Activated CD4-positive, alpha-beta T cell treated with anti-CD3 and anti-CD28 coated beads, Interleukin-2, amount 10 ng/mL, durations not matched to agents 24 days and 14 days (primary cell): ENCODE results near the gene OTUD7B. TPM values are rescaled to one million over a fixed set of nuclear protein-coding genes. Genes with fewer than 3 reads are reported as not detected.
"Not testable (repeated sequence)": the region's sequence is repeated elsewhere in the genome, so short reads cannot be mapped to it uniquely, and the experiment has no call there.

Experiments used
- DNase-seq: peaks from one replicate; pipeline ENCODE4 v3.0.0; 2022
- H3K27ac Mint-ChIP-seq: one replicate; pipeline ENCODE4 v1.8.0; 2022; ENCODE audit warnings: mild to moderate bottlenecking, mixed read lengths
- H3K27me3 Mint-ChIP-seq: one replicate; pipeline ENCODE4 v1.8.0; 2022; ENCODE audit warnings: mixed read lengths
- H3K36me3 Mint-ChIP-seq: one replicate; pipeline ENCODE4 v1.8.0; 2022; ENCODE audit warnings: low read depth, mild to moderate bottlenecking, mixed read lengths
- H3K4me1 Mint-ChIP-seq: one replicate; pipeline ENCODE4 v1.8.0; 2021; ENCODE audit warnings: mixed read lengths
- H3K4me3 Mint-ChIP-seq: one replicate; pipeline ENCODE4 v1.8.0; 2022; ENCODE audit warnings: mild to moderate bottlenecking, moderate library complexity, mixed read lengths
- H3K9me3 Mint-ChIP-seq: one replicate; pipeline ENCODE4 v1.8.0; 2021; ENCODE audit warnings: mixed read lengths
- intact Hi-C: fragments of 100-400 bp; cut with micrococcal nuclease; formaldehyde crosslinking; loops from one replicate; pipeline ENCODE4 v1.15.1; 2023
- total RNA-seq: library from RNA; stranded (reverse); gene quantifications from 2 replicates; pipeline ENCODE4 v1.2.3, GENCODE V29; 2022

OTUD7B gene
- 36.1 and 38.8 TPM in 2 replicates for total RNA-seq

GRCh38 chr1:150010393-150011115, at the start of gene OTUD7B:
TSS of gene OTUD7B (minus strand) at chr1:150010726. CDS start at chr1:149977510, 33,216 bp downstream.
- DNase-seq = peak; percentile 93
- Mint-ChIP-seq H3K9me3 (no peaks in the 10 kb centered on the region), H3K4me1 (peaks cover 37% of the 10 kb centered on the region), H3K27me3 (peaks cover 1% of the 10 kb centered on the region), H3K36me3 (peaks cover 17% of the 10 kb centered on the region), H3K4me3 (peak within 1 kb of the TSS; percentile 95), H3K27ac (peak within 1 kb of the TSS; percentile 98)
- intact Hi-C loops = no loop called here

- Mint-ChIP-seq H3K9me3 (no peaks in the 10 kb centered on the region), H3K36me3 (no peaks in the 10 kb centered on the region), H3K4me1 (peaks cover 4% of the 10 kb centered on the region), H3K27me3 (peaks cover 15% of the 10 kb centered on the region), H3K27ac (no peak overlapping the region), H3K4me3 (no peak overlapping the region)
- DNase-seq = no peak
- intact Hi-C loops = no loop called here
These were observed 49.7 kb upstream of the OTUD7B start for GRCh38 chr1:150060260-150060659.

- DNase-seq = no peak
- intact Hi-C loops = no loop called here
- Mint-ChIP-seq H3K27me3 (peaks cover 28% of the 10 kb centered on the region), H3K36me3 (no peaks in the 10 kb centered on the region), H3K4me3 (no peak overlapping the region), H3K4me1 (no peaks in the 10 kb centered on the region), H3K9me3 (no peaks in the 10 kb centered on the region), H3K27ac (no peak overlapping the region)
These were observed 45.9 kb upstream of the OTUD7B start for GRCh38 chr1:150056407-150056806.

GRCh38 chr1:150055507-150055906, 45.0 kb upstream of the OTUD7B start:
- H3K27ac Mint-ChIP-seq, H3K9me3 Mint-ChIP-seq, DNase-seq, H3K36me3 Mint-ChIP-seq, intact Hi-C loops, H3K4me1 Mint-ChIP-seq, H3K4me3 Mint-ChIP-seq: not testable (repeated sequence)
- peaks cover 28% of the 10 kb centered on the region for H3K27me3 Mint-ChIP-seq

- Mint-ChIP-seq H3K4me1 (peaks cover 3% of the 10 kb centered on the region), H3K9me3 (no peaks in the 10 kb centered on the region), H3K27me3 (peaks cover 28% of the 10 kb centered on the region), H3K27ac (no peak overlapping the region), H3K36me3 (no peaks in the 10 kb centered on the region), H3K4me3 (no peak overlapping the region)
- DNase-seq = no peak
- intact Hi-C loops = no loop called here
These were observed 43.4 kb upstream of the OTUD7B start for GRCh38 chr1:150053926-150054325.

GRCh38 chr1:150051905-150052412, 41.4 kb upstream of the OTUD7B start:
- intact Hi-C loops = not testable (repeated sequence)

GRCh38 chr1:150051089-150051373, 40.5 kb upstream of the OTUD7B start:
- intact Hi-C loops = no loop called here
- DNase-seq = no peak
- no peak overlapping the region for H3K27ac Mint-ChIP-seq
- H3K36me3 Mint-ChIP-seq = no peaks in the 10 kb centered on the region
- no peak overlapping the region for H3K4me3 Mint-ChIP-seq
- H3K4me1 Mint-ChIP-seq = peaks cover 3% of the 10 kb centered on the region
- H3K9me3 Mint-ChIP-seq = no peaks in the 10 kb centered on the region
- peaks cover 17% of the 10 kb centered on the region for H3K27me3 Mint-ChIP-seq

More at GRCh38 chr1:150051905-150052412, 41.4 kb upstream of the OTUD7B start:
- not testable (repeated sequence) for H3K9me3 Mint-ChIP-seq, H3K27ac Mint-ChIP-seq, H3K4me1 Mint-ChIP-seq, H3K4me3 Mint-ChIP-seq, H3K36me3 Mint-ChIP-seq, DNase-seq
- peaks cover 19% of the 10 kb centered on the region for H3K27me3 Mint-ChIP-seq

- Mint-ChIP-seq H3K27ac (no peak overlapping the region), H3K4me1 (peaks cover 3% of the 10 kb centered on the region), H3K4me3 (no peak overlapping the region), H3K36me3 (no peaks in the 10 kb centered on the region), H3K27me3 (peaks cover 17% of the 10 kb centered on the region), H3K9me3 (no peaks in the 10 kb centered on the region)
- intact Hi-C loops = loop anchor here (1.0 kb wide), 2 partner anchors 88 to 162 kb away; no protein-coding TSS in a partner anchor
- DNase-seq = no peak
These were observed 39.4 kb upstream of the OTUD7B start for GRCh38 chr1:150049926-150050325.

- no peak overlapping the region for H3K4me3 Mint-ChIP-seq
- H3K36me3 Mint-ChIP-seq = no peaks in the 10 kb centered on the region
- H3K27me3 Mint-ChIP-seq = peaks cover 18% of the 10 kb centered on the region
- H3K4me1 Mint-ChIP-seq = no peaks in the 10 kb centered on the region
- H3K9me3 Mint-ChIP-seq = no peaks in the 10 kb centered on the region
- H3K27ac Mint-ChIP-seq = no peak overlapping the region
- DNase-seq = no peak
- intact Hi-C loops = no loop called here
These were observed 23.8 kb upstream of the OTUD7B start for GRCh38 chr1:150034336-150034735.

GRCh38 chr1:150028322-150028721, 17.8 kb upstream of the OTUD7B start:
- no peak for DNase-seq
- H3K36me3 Mint-ChIP-seq = no peaks in the 10 kb centered on the region
- H3K4me3 Mint-ChIP-seq = no peak overlapping the region
- peaks cover 30% of the 10 kb centered on the region for H3K27me3 Mint-ChIP-seq
- intact Hi-C loops = no loop called here
- no peak overlapping the region for H3K27ac Mint-ChIP-seq
- H3K4me1 Mint-ChIP-seq = no peaks in the 10 kb centered on the region
- H3K9me3 Mint-ChIP-seq = no peaks in the 10 kb centered on the region

GRCh38 chr1:150024156-150024555, 13.6 kb upstream of the OTUD7B start:
- Mint-ChIP-seq H3K27me3 (peaks cover 31% of the 10 kb centered on the region), H3K4me3 (no peak overlapping the region), H3K36me3 (no peaks in the 10 kb centered on the region), H3K4me1 (no peaks in the 10 kb centered on the region), H3K27ac (no peak overlapping the region), H3K9me3 (no peaks in the 10 kb centered on the region)
- no peak for DNase-seq
- intact Hi-C loops = no loop called here

GRCh38 chr1:150022357-150022756, 11.8 kb upstream of the OTUD7B start:
- H3K36me3 Mint-ChIP-seq = no peaks in the 10 kb centered on the region
- no peaks in the 10 kb centered on the region for H3K4me1 Mint-ChIP-seq
- H3K27ac Mint-ChIP-seq = no peak overlapping the region
- no peak overlapping the region for H3K4me3 Mint-ChIP-seq
- peaks cover 27% of the 10 kb centered on the region for H3K27me3 Mint-ChIP-seq
- intact Hi-C loops = no loop called here
- H3K9me3 Mint-ChIP-seq = no peaks in the 10 kb centered on the region
- DNase-seq = no peak

GRCh38 chr1:150021191-150021694, 10.7 kb upstream of the OTUD7B start:
- no peaks in the 10 kb centered on the region for H3K9me3 Mint-ChIP-seq
- no peaks in the 10 kb centered on the region for H3K4me1 Mint-ChIP-seq
- no peak overlapping the region for H3K27ac Mint-ChIP-seq
- H3K4me3 Mint-ChIP-seq = no peak overlapping the region
- no peaks in the 10 kb centered on the region for H3K36me3 Mint-ChIP-seq
- no peak for DNase-seq
- peaks cover 27% of the 10 kb centered on the region for H3K27me3 Mint-ChIP-seq
- intact Hi-C loops = no loop called here

GRCh38 chr1:150020711-150021110, 10.2 kb upstream of the OTUD7B start:
- no peaks in the 10 kb centered on the region for H3K36me3 Mint-ChIP-seq
- no peaks in the 10 kb centered on the region for H3K4me1 Mint-ChIP-seq
- DNase-seq = no peak
- no peak overlapping the region for H3K4me3 Mint-ChIP-seq
- H3K27ac Mint-ChIP-seq = no peak overlapping the region
- peaks cover 25% of the 10 kb centered on the region for H3K27me3 Mint-ChIP-seq
- H3K9me3 Mint-ChIP-seq = no peaks in the 10 kb centered on the region
- intact Hi-C loops = no loop called here

GRCh38 chr1:150018165-150018564, 7.6 kb upstream of the OTUD7B start:
- intact Hi-C loops = no loop called here
- no peaks in the 10 kb centered on the region for H3K4me1 Mint-ChIP-seq
- H3K27me3 Mint-ChIP-seq = peaks cover 10% of the 10 kb centered on the region
- H3K27ac Mint-ChIP-seq = no peak overlapping the region
- no peaks in the 10 kb centered on the region for H3K9me3 Mint-ChIP-seq
- no peak overlapping the region for H3K4me3 Mint-ChIP-seq
- H3K36me3 Mint-ChIP-seq = no peaks in the 10 kb centered on the region
- DNase-seq = no peak
